OCI-LY1 (cell line): ENCODE measurements around the gene NFIA.

ENCODE experiments used
- H2AFZ ChIP-seq: fragments of 200-600 bp; sonication (generic), shearing (Covaris generic); 2 replicates; pipeline ENCODE4 v1.6.0; 2014; ENCODE audit warnings: antibody characterized with exemption, mild to moderate bottlenecking, low read length
- H3F3A ChIP-seq: fragments of 200-600 bp; sonication (generic), shearing (Covaris generic); 2 replicates; pipeline ENCODE4 v1.6.0; 2014; ENCODE audit warnings: mild to moderate bottlenecking, antibody characterized with exemption, low read length, moderate library complexity; ENCODE audit not compliant: insufficient read depth
- H3K27ac ChIP-seq: fragments of 200-600 bp; sonication (generic); 2 replicates; pipeline ENCODE4 v1.5.1; 2014; ENCODE audit warnings: low read length, mixed run types, mild to moderate bottlenecking, low read depth; ENCODE audit not compliant: poor library complexity, severe bottlenecking
- H3K27me3 ChIP-seq: fragments of 200-600 bp; sonication (generic); 2 replicates; pipeline ENCODE4 v1.6.0; 2014; ENCODE audit warnings: antibody characterized with exemption, mild to moderate bottlenecking, low read length, moderate library complexity; ENCODE audit not compliant: insufficient read depth
- H3K36me3 ChIP-seq: fragments of 200-600 bp; sonication (generic); 2 replicates; pipeline ENCODE4 v1.6.1; 2014; ENCODE audit warnings: mild to moderate bottlenecking, antibody characterized with exemption, low read length, moderate library complexity, mixed read lengths; ENCODE audit not compliant: insufficient read depth
- H3K4me1 ChIP-seq: fragments of 200-600 bp; sonication (generic); 2 replicates; pipeline ENCODE4 v1.5.1; 2014; ENCODE audit warnings: mild to moderate bottlenecking, low read length, moderate library complexity; ENCODE audit not compliant: insufficient read depth, severe bottlenecking
- H3K4me2 ChIP-seq: fragments of 200-600 bp; sonication (generic), shearing (Covaris generic); 2 replicates; pipeline ENCODE4 v1.6.1; 2014; ENCODE audit warnings: low read length
- H3K4me3 ChIP-seq: fragments of 200-600 bp; sonication (generic); 2 replicates; pipeline ENCODE4 v1.5.1; 2014; ENCODE audit warnings: low read length, low read depth, mild to moderate bottlenecking, mixed read lengths; ENCODE audit not compliant: poor library complexity, severe bottlenecking
- H3K79me2 ChIP-seq: fragments of 200-600 bp; shearing (Covaris generic); 2 replicates; pipeline ENCODE4 v1.6.1; 2016; ENCODE audit warnings: mixed run types, low read length, mixed read lengths; ENCODE audit not compliant: insufficient read depth
- H3K9ac ChIP-seq: fragments of 200-600 bp; sonication (generic), shearing (Covaris generic); 2 replicates; pipeline ENCODE4 v1.6.1; 2014; ENCODE audit warnings: mild to moderate bottlenecking, low read length, mixed read lengths
- H3K9me2 ChIP-seq: fragments of 200-600 bp; sonication (generic), shearing (Covaris generic); 2 replicates; pipeline ENCODE4 v1.6.1; 2014; ENCODE audit warnings: low read depth, mild to moderate bottlenecking, low read length, mixed read lengths
- H3K9me3 ChIP-seq: fragments of 200-600 bp; shearing (Covaris generic); 2 replicates; pipeline ENCODE4 v1.6.1; 2014; ENCODE audit warnings: low read length, mixed read lengths
- H4K20me1 ChIP-seq: fragments of 200-600 bp; sonication (generic), shearing (Covaris generic); 2 replicates; pipeline ENCODE4 v1.6.0; 2016; ENCODE audit warnings: mild to moderate bottlenecking, low read length; ENCODE audit not compliant: insufficient read depth
- CTCF ChIP-seq: fragments of 200-600 bp; sonication (generic), shearing (Covaris generic); IDR thresholded peaks from 2 replicates; pipeline ENCODE4 v1.5.1; 2017; ENCODE audit warnings: mild to moderate bottlenecking, antibody characterized with exemption, low read length, moderate library complexity, mixed read lengths
- EZH2 ChIP-seq: fragments of 200-600 bp; sonication (generic), shearing (Covaris generic); IDR thresholded peaks from 2 replicates; pipeline ENCODE4 v1.8.0; 2017; ENCODE audit warnings: borderline replicate concordance, mixed run types, mild to moderate bottlenecking, antibody characterized with exemption, low read length, moderate library complexity, mixed read lengths

The NFIA gene

GRCh38 chr1:61247051-61247825 is 164.9 kb downstream of the NFIA start:
- peaks cover 31% of the 10 kb centered on the region for H3K4me1 ChIP-seq
- no peaks in the 10 kb centered on the region for H3K36me3 ChIP-seq
- no peaks in the 10 kb centered on the region for H4K20me1 ChIP-seq
- H3K27ac ChIP-seq = no peak overlapping the region
- no peak overlapping the region for H3K4me2 ChIP-seq
- no peak overlapping the region for H3K9ac ChIP-seq
- H3K4me3 ChIP-seq = no peak overlapping the region
- TF ChIP-seq EZH2 (no peak), CTCF (no peak)
- no peak overlapping the region for H2AFZ ChIP-seq
- H3K9me2 ChIP-seq = no peaks in the 10 kb centered on the region
- no peaks in the 10 kb centered on the region for H3F3A ChIP-seq
- no peaks in the 10 kb centered on the region for H3K27me3 ChIP-seq
- no peaks in the 10 kb centered on the region for H3K79me2 ChIP-seq
- no peaks in the 10 kb centered on the region for H3K9me3 ChIP-seq

- no peak overlapping the region for H2AFZ ChIP-seq
- H3K4me2 ChIP-seq = no peak overlapping the region
- no peak for TF ChIP-seq CTCF
- no peak for TF ChIP-seq EZH2
- no peaks in the 10 kb centered on the region for H3F3A ChIP-seq
- H4K20me1 ChIP-seq = no peaks in the 10 kb centered on the region
- H3K4me1 ChIP-seq = peaks cover 40% of the 10 kb centered on the region
- H3K9ac ChIP-seq = no peak overlapping the region
- no peaks in the 10 kb centered on the region for H3K27me3 ChIP-seq
- H3K9me2 ChIP-seq = no peaks in the 10 kb centered on the region
- H3K9me3 ChIP-seq = no peaks in the 10 kb centered on the region
- H3K79me2 ChIP-seq = no peaks in the 10 kb centered on the region
- no peak overlapping the region for H3K27ac ChIP-seq
- H3K36me3 ChIP-seq = no peaks in the 10 kb centered on the region
- no peak overlapping the region for H3K4me3 ChIP-seq
These were observed 165.8 kb downstream of the NFIA start for GRCh38 chr1:61247881-61248752.

GRCh38 chr1:61250933-61251332 is 168.6 kb downstream of the NFIA start:
- no peaks in the 10 kb centered on the region for H3K9me3 ChIP-seq
- TF ChIP-seq EZH2 = no peak
- TF ChIP-seq CTCF = no peak
- H3F3A ChIP-seq = no peaks in the 10 kb centered on the region
- H3K4me2 ChIP-seq = no peak overlapping the region
- H4K20me1 ChIP-seq = no peaks in the 10 kb centered on the region
- no peak overlapping the region for H3K27ac ChIP-seq
- H3K9ac ChIP-seq = no peak overlapping the region
- no peak overlapping the region for H3K4me3 ChIP-seq
- H3K36me3 ChIP-seq = no peaks in the 10 kb centered on the region
- no peak overlapping the region for H2AFZ ChIP-seq
- no peaks in the 10 kb centered on the region for H3K9me2 ChIP-seq
- H3K4me1 ChIP-seq = peaks cover 63% of the 10 kb centered on the region
- no peaks in the 10 kb centered on the region for H3K79me2 ChIP-seq
- no peaks in the 10 kb centered on the region for H3K27me3 ChIP-seq
